Neutrophil (primary cell): ENCODE data around the gene PLRG1.

Source experiments
- H3K27ac ChIP-seq: fragments of 200-600 bp; sonication (generic); 2 replicates; pipeline ENCODE4 v1.5.1; 2016; ENCODE audit warnings: mild to moderate bottlenecking, moderate library complexity
- H3K27me3 ChIP-seq: fragments of 200-600 bp; sonication (generic); 2 replicates; pipeline ENCODE4 v1.6.0; 2016; ENCODE audit warnings: mild to moderate bottlenecking
- H3K36me3 ChIP-seq: fragments of 200-600 bp; sonication (generic); 2 replicates; pipeline ENCODE4 v1.5.1; 2017
- H3K4me1 ChIP-seq, 2 experiments: fragments of 200-600 bp in 1 of 2; sonication (generic) in 1 of 2; 1 replicate in 1 of 2; 2 replicates in 1 of 2; pipeline versions ENCODE4 v1.5.1 to v1.6.1; 2013 to 2016; ENCODE audit warnings: low read depth in 1 of 2, low read length in 1 of 2, mild to moderate bottlenecking in 1 of 2, moderate library complexity in 1 of 2; ENCODE audit not compliant: control insufficient read depth in 1 of 2, insufficient read depth in 1 of 2
- H3K4me3 ChIP-seq, 2 experiments: fragments of 200-600 bp in 1 of 2; sonication (generic) in 1 of 2; 1 replicate in 1 of 2; 2 replicates in 1 of 2; pipeline ENCODE4 v1.5.1; 2013 to 2016; ENCODE audit warnings: low read depth in 1 of 2, low read length in 1 of 2, mild to moderate bottlenecking in 1 of 2, moderate library complexity in 1 of 2
- H3K9me3 ChIP-seq: fragments of 200-600 bp; sonication (generic); 2 replicates; pipeline ENCODE4 v1.5.1; 2016
- CTCF ChIP-seq: fragments of 200-600 bp; sonication (generic); IDR thresholded peaks from 2 replicates; pipeline ENCODE4 v1.5.1; 2016; ENCODE audit warnings: antibody characterized with exemption

Gene PLRG1

GRCh38 chr4:154516318-154517029 is 33.7 kb downstream of the PLRG1 start:
- Histone ChIP-seq H3K4me3 (no peak overlapping the region), H3K27me3 (peaks cover 24% of the 10 kb centered on the region), H3K4me1 (no peaks in the 10 kb centered on the region), H3K27ac (no peak overlapping the region), H3K36me3 (no peaks in the 10 kb centered on the region), H3K9me3 (no peaks in the 10 kb centered on the region)
- no peak for TF ChIP-seq CTCF

- no peaks in the 10 kb centered on the region for H3K4me1 ChIP-seq
- no peaks in the 10 kb centered on the region for H3K9me3 ChIP-seq
- no peak for TF ChIP-seq CTCF
Measured at GRCh38 chr4:154511981-154512380, 38.2 kb downstream of the PLRG1 start.

GRCh38 chr4:154511548-154511947 is 38.7 kb downstream of the PLRG1 start:
- no peaks in the 10 kb centered on the region for H3K9me3 ChIP-seq
- no peak overlapping the region for H3K27ac ChIP-seq
- TF ChIP-seq CTCF: no peak
- H3K36me3 ChIP-seq: no peaks in the 10 kb centered on the region
- no peak overlapping the region for H3K4me3 ChIP-seq
- H3K4me1 ChIP-seq: no peaks in the 10 kb centered on the region
- peaks cover 51% of the 10 kb centered on the region for H3K27me3 ChIP-seq

More at GRCh38 chr4:154511981-154512380, 38.2 kb downstream of the PLRG1 start:
- Histone ChIP-seq H3K4me3 (no peak overlapping the region), H3K36me3 (no peaks in the 10 kb centered on the region), H3K27me3 (peaks cover 47% of the 10 kb centered on the region), H3K27ac (no peak overlapping the region)

- Histone ChIP-seq H3K27me3 (peaks cover 85% of the 10 kb centered on the region), H3K4me1 (no peaks in the 10 kb centered on the region), H3K4me3 (no peak overlapping the region), H3K36me3 (no peaks in the 10 kb centered on the region), H3K27ac (no peak overlapping the region), H3K9me3 (no peaks in the 10 kb centered on the region)
- no peak for TF ChIP-seq CTCF
Measured at GRCh38 chr4:154507156-154507555, 43.0 kb downstream of the PLRG1 start.

- no peak overlapping the region for H3K4me3 ChIP-seq
- no peak overlapping the region for H3K27ac ChIP-seq
- H3K9me3 ChIP-seq: no peaks in the 10 kb centered on the region
- no peak for TF ChIP-seq CTCF
- H3K4me1 ChIP-seq: no peaks in the 10 kb centered on the region
- H3K27me3 ChIP-seq: peaks cover 90% of the 10 kb centered on the region
- H3K36me3 ChIP-seq: no peaks in the 10 kb centered on the region
Measured at GRCh38 chr4:154506253-154506652, 43.9 kb downstream of the PLRG1 start.
